ENCODE data around the gene RDH14. TPM values are rescaled to one million over a fixed set of nuclear protein-coding genes. Genes with fewer than 3 reads are reported as not detected.

Gene RDH14
- polyA plus RNA-seq, 2 of the 4 experiments (the other 2 are of a cell fraction): 37.0 to 44.5 TPM

DNA sequence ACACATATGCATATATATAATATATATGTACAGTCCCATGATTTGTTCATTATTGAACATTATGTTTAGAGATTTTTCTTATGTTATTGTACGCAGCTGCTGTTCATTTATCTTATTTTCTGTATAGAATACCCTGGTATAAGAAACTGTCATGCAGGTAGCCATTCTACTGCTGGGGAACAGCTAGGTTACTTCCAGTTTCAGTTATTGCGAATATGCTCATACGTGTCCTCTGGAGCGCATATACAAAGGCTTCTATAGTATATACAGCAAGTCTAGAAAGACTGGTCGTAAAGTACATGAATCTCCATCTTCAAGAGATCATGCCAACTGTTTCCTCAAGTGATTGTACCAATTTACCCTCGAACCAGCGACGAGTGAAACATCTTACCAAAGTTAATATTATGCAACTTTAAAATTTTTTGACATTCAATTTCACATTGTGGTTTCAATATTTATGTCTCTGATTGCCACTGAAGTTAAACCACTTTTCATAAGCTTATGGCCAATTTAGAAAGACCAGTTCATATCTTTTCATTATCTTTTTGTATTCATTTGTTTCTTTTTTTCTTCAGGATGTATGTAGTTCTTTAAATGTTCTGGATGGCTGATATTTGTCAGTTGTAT is 53.5 kb downstream of the RDH14 start:
- CTCF ChIA-PET: interaction anchor here (0.6 to 2.5 kb wide), 4 partner anchors 13 to 1356 kb away, joined by 3 to 8 read pairs (median 4); no protein-coding TSS in a partner anchor
- WGBS (ENCODE audit: missing lambda C conversion rate): 60% methylated on average over 8 of the region's 8 CpGs

DNA sequence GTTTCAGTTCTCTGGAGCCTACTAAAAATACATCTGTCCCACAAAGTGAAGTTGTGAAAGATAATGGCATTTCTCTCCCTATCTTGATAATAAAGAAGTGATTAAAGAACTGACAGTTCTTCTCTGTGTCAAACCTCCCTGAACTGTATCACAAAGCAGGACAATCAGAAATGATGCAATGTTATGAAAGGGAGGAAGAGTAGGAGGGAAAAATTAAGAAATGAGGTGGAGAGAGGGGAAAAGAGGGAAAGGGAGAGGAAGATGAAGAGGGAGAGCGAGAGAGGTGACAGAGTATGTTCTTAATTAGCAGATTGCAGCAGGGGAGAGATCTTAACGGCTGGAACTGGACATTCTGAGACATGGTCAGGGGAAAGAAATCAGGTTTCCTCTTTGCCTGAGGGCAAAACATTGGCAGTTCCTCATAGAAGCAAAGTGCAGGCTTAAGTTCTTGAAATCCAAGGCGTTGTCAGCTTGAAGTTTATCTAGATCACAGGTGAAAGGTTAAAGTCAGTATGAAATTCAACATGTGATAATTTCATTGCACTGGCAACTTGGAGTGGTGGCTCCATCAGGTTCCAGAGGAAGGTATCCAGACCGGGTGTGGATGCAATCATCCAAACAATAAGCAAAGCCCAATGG is 54.6 kb downstream of the RDH14 start:
- Histone ChIP-seq H3K4me1 (no peaks in the 10 kb centered on the region), H3K27ac (no peak overlapping the region), H3K4me3 (no peak overlapping the region), H3K4me2 (0 out of 3 replicates have a peak overlapping the region, but pooled peaks have one; percentile 6), H3K9me3 (no peaks in the 10 kb centered on the region)
- ChIA-PET CTCF (interaction anchor here (0.6 to 2.5 kb wide), 3 partner anchors 14 to 76 kb away, joined by 3 to 8 read pairs (median 3); no protein-coding TSS in a partner anchor), POLR2A (no interaction called here)
- DNase-seq (ENCODE audit: low read depth in 1 of 2, low spot score in 1 of 2): no peak
- WGBS (ENCODE audit: missing lambda C conversion rate): 14% methylated on average over 4 of the region's 4 CpGs
- TF ChIP-seq CHD2 (IDR thresholded peaks at IDR 0.05; ENCODE audit: low read length, partially characterized antibody): no peak
- TF ChIP-seq, protein P1, sequence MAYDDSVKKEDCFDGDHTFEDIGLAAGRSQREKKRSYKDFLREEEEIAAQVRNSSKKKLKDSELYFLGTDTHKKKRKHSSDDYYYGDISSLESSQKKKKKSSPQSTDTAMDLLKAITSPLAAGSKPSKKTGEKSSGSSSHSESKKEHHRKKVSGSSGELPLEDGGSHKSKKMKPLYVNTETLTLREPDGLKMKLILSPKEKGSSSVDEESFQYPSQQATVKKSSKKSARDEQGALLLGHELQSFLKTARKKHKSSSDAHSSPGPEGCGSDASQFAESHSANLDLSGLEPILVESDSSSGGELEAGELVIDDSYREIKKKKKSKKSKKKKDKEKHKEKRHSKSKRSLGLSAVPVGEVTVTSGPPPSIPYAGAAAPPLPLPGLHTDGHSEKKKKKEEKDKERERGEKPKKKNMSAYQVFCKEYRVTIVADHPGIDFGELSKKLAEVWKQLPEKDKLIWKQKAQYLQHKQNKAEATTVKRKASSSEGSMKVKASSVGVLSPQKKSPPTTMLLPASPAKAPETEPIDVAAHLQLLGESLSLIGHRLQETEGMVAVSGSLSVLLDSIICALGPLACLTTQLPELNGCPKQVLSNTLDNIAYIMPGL (CRISPR knock-in tag; IDR thresholded peaks at IDR 0.05; ENCODE audit: borderline replicate concordance): no peak
- TF ChIP-seq KDM5A (IDR thresholded peaks at IDR 0.05): no peak
- TF ChIP-seq RAD21 (conservative IDR thresholded peaks at IDR 0.05 in 1 of 2, IDR thresholded peaks at IDR 0.05 in 1 of 2): no peak
- TF ChIP-seq ZFP36 (IDR thresholded peaks at IDR 0.05; ENCODE audit: borderline replicate concordance, partially characterized antibody): no peak
- no peak for TF ChIP-seq RFX5 (IDR thresholded peaks at IDR 0.05)
- TF ChIP-seq HOXB5 (CRISPR knock-in tag; IDR thresholded peaks at IDR 0.05): no peak
- no peak for TF ChIP-seq FOXS1 (CRISPR knock-in tag; IDR thresholded peaks at IDR 0.05)
- no peak for TF ChIP-seq NFE2L2 (conservative IDR thresholded peaks at IDR 0.05; ENCODE audit: low read length)
- no peak for TF ChIP-seq HEYL (CRISPR knock-in tag; IDR thresholded peaks at IDR 0.05)
- no peak for TF ChIP-seq ZNF302 (CRISPR knock-in tag; IDR thresholded peaks at IDR 0.05)
- TF ChIP-seq, protein P2, sequence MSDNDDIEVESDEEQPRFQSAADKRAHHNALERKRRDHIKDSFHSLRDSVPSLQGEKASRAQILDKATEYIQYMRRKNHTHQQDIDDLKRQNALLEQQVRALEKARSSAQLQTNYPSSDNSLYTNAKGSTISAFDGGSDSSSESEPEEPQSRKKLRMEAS (IDR thresholded peaks at IDR 0.05): no peak
- no peak for TF ChIP-seq EP300 (IDR thresholded peaks at IDR 0.05)
- TF ChIP-seq ZC3H11A (IDR thresholded peaks at IDR 0.05): no peak
- no peak for TF ChIP-seq ESRRA (IDR thresholded peaks at IDR 0.05; ENCODE audit: borderline replicate concordance, low read length)
- no peak for ATAC-seq
- no peak for FAIRE-seq

More for the DNA sequence above, 53.5 kb downstream of the RDH14 start:
- H3K4me3 ChIP-seq: no peak overlapping the region
- ATAC-seq: no peak
- no peak for FAIRE-seq
- no peak for DNase-seq (ENCODE audit: low read depth in 1 of 2, low spot score in 1 of 2)
- H3K27ac ChIP-seq: no peak overlapping the region
- no peak overlapping the region for H3K4me2 ChIP-seq
- H3K4me1 ChIP-seq: no peaks in the 10 kb centered on the region
- no peaks in the 10 kb centered on the region for H3K9me3 ChIP-seq
- TF ChIP-seq CHD2 (IDR thresholded peaks at IDR 0.05; ENCODE audit: low read length, partially characterized antibody) (no peak), ZFP36 (IDR thresholded peaks at IDR 0.05; ENCODE audit: borderline replicate concordance, partially characterized antibody) (no peak), BHLHE40 (IDR thresholded peaks at IDR 0.05; ENCODE audit: low read depth, low read length) (no peak), ZSCAN20 (CRISPR knock-in tag; IDR thresholded peaks at IDR 0.05) (no peak), KDM1A (IDR thresholded peaks at IDR 0.05; ENCODE audit: low read depth) (no peak), SREBF2 (IDR thresholded peaks at IDR 0.05) (no peak), CBX8 (IDR thresholded peaks at IDR 0.05) (no peak), RCOR1 (IDR thresholded peaks at IDR 0.05; ENCODE audit: low read depth, low read length) (no peak), EHF (CRISPR knock-in tag; IDR thresholded peaks at IDR 0.05) (no peak), MAZ (IDR thresholded peaks at IDR 0.05; ENCODE audit: borderline replicate concordance, low read depth, low read length) (no peak), FOSL2 (IDR thresholded peaks at IDR 0.05) (no peak), FOSL2 (CRISPR knock-in tag; IDR thresholded peaks at IDR 0.05) (no peak), RARB (CRISPR knock-in tag; IDR thresholded peaks at IDR 0.05) (no peak)
- TF ChIP-seq, protein P3, sequence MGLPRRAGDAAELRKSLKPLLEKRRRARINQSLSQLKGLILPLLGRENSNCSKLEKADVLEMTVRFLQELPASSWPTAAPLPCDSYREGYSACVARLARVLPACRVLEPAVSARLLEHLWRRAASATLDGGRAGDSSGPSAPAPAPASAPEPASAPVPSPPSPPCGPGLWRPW (IDR thresholded peaks at IDR 0.05): no peak
- TF ChIP-seq, protein P4, sequence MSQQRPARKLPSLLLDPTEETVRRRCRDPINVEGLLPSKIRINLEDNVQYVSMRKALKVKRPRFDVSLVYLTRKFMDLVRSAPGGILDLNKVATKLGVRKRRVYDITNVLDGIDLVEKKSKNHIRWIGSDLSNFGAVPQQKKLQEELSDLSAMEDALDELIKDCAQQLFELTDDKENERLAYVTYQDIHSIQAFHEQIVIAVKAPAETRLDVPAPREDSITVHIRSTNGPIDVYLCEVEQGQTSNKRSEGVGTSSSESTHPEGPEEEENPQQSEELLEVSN (IDR thresholded peaks at IDR 0.05; ENCODE audit: borderline replicate concordance, low read depth): no peak
- TF ChIP-seq, protein P5, sequence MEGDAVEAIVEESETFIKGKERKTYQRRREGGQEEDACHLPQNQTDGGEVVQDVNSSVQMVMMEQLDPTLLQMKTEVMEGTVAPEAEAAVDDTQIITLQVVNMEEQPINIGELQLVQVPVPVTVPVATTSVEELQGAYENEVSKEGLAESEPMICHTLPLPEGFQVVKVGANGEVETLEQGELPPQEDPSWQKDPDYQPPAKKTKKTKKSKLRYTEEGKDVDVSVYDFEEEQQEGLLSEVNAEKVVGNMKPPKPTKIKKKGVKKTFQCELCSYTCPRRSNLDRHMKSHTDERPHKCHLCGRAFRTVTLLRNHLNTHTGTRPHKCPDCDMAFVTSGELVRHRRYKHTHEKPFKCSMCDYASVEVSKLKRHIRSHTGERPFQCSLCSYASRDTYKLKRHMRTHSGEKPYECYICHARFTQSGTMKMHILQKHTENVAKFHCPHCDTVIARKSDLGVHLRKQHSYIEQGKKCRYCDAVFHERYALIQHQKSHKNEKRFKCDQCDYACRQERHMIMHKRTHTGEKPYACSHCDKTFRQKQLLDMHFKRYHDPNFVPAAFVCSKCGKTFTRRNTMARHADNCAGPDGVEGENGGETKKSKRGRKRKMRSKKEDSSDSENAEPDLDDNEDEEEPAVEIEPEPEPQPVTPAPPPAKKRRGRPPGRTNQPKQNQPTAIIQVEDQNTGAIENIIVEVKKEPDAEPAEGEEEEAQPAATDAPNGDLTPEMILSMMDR (IDR thresholded peaks at IDR 0.05): no peak
- POLR2A ChIA-PET: no interaction called here

Data from A549 (cell line).